Astrocyte (in vitro differentiated cells and primary cell): ENCODE measurements around the gene UBLCP1. TPM values are rescaled to one million over a fixed set of nuclear protein-coding genes. Genes with fewer than 3 reads are reported as not detected.
A peak's percentile ranks its signal among the peaks of the same experiment; 100 is the strongest.

Source experiments
- DNase-seq: peaks from one replicate; pipeline ENCODE4 v3.0.0-alpha.2; 2010; ENCODE audit warnings: low read depth
- FAIRE-seq: peaks from 2 replicates; lab custom pipeline; 2011; peaks lifted over from hg19 to GRCh38; lab: Jason Lieb, UNC
- H2AFZ ChIP-seq: 2 replicates; pipeline ENCODE4 v1.6.0; 2012; ENCODE audit warnings: low read depth, low read length, inconsistent platforms
- H3K27ac ChIP-seq: 2 replicates; pipeline ENCODE4 v1.5.1; 2011; ENCODE audit warnings: low read depth, low read length, inconsistent platforms
- H3K27me3 ChIP-seq: 2 replicates; pipeline ENCODE4 v1.6.0; 2011; ENCODE audit warnings: low read length, inconsistent platforms; ENCODE audit not compliant: insufficient read depth
- H3K36me3 ChIP-seq: 2 replicates; pipeline ENCODE4 v1.5.1; 2011; ENCODE audit warnings: low read length, inconsistent platforms; ENCODE audit not compliant: insufficient read depth
- H3K4me1 ChIP-seq: 2 replicates; pipeline ENCODE4 v1.5.1; 2011; ENCODE audit warnings: low read length, inconsistent platforms; ENCODE audit not compliant: insufficient read depth
- H3K4me2 ChIP-seq: 2 replicates; pipeline ENCODE4 v1.6.0; 2012; ENCODE audit warnings: low read length, inconsistent platforms
- H3K4me3 ChIP-seq: 2 replicates; pipeline ENCODE4 v1.5.1; 2011; ENCODE audit warnings: low read depth, mild to moderate bottlenecking, low read length, inconsistent platforms; ENCODE audit not compliant: insufficient read depth
- H3K79me2 ChIP-seq: 2 replicates; pipeline ENCODE4 v1.6.0; 2012; ENCODE audit warnings: mild to moderate bottlenecking, low read length, inconsistent platforms; ENCODE audit not compliant: insufficient read depth
- H3K9ac ChIP-seq: 2 replicates; pipeline ENCODE4 v1.6.0; 2012; ENCODE audit warnings: mild to moderate bottlenecking, low read length, inconsistent platforms
- H3K9me3 ChIP-seq: 2 replicates; pipeline ENCODE4 v1.5.1; 2012; ENCODE audit warnings: low read depth, mild to moderate bottlenecking, low read length, inconsistent platforms; ENCODE audit not compliant: insufficient read depth
- H4K20me1 ChIP-seq: 2 replicates; pipeline ENCODE4 v1.6.0; 2012; ENCODE audit warnings: low read length, inconsistent platforms; ENCODE audit not compliant: insufficient read depth
- H3K27ac Mint-ChIP-seq: one replicate; pipeline ENCODE4 v1.8.0; 2021; ENCODE audit warnings: mild to moderate bottlenecking, mixed read lengths; ENCODE audit not compliant: unreplicated experiment
- H3K27me3 Mint-ChIP-seq: one replicate; pipeline ENCODE4 v1.8.0; 2021; ENCODE audit warnings: low read depth, mixed read lengths; ENCODE audit not compliant: unreplicated experiment
- H3K36me3 Mint-ChIP-seq: one replicate; pipeline ENCODE4 v1.8.0; 2021; ENCODE audit warnings: low read depth, mixed read lengths; ENCODE audit not compliant: unreplicated experiment
- H3K4me1 Mint-ChIP-seq: one replicate; pipeline ENCODE4 v1.8.0; 2021; ENCODE audit warnings: low read depth, mixed read lengths; ENCODE audit not compliant: unreplicated experiment
- H3K4me3 Mint-ChIP-seq: one replicate; pipeline ENCODE4 v1.8.0; 2021; ENCODE audit warnings: mild to moderate bottlenecking, moderate library complexity, mixed read lengths; ENCODE audit not compliant: unreplicated experiment
- H3K9me3 Mint-ChIP-seq: one replicate; pipeline ENCODE4 v1.8.0; 2021; ENCODE audit warnings: mild to moderate bottlenecking, mixed read lengths; ENCODE audit not compliant: unreplicated experiment
- EZH2 ChIP-seq: IDR thresholded peaks from 2 replicates; pipeline ENCODE4 v1.6.1; 2012; ENCODE audit warnings: mild to moderate bottlenecking, low read length, inconsistent platforms; ENCODE audit not compliant: insufficient read depth
- total RNA-seq: library from RNA; stranded (reverse); gene quantifications from 2 replicates; pipeline ENCODE4 v1.2.1, GENCODE V29; 2021
- TF ChIP-seq, protein P1 (sequence below): IDR thresholded peaks from 2 replicates; pipeline ENCODE4 v1.5.1; 2011; ENCODE audit warnings: low read depth, mild to moderate bottlenecking, inconsistent platforms, low read length, moderate library complexity; ENCODE audit not compliant: insufficient read depth

Gene UBLCP1
- total RNA-seq, 1 donor from 2014 or later, result 31.3 TPM

DNA sequence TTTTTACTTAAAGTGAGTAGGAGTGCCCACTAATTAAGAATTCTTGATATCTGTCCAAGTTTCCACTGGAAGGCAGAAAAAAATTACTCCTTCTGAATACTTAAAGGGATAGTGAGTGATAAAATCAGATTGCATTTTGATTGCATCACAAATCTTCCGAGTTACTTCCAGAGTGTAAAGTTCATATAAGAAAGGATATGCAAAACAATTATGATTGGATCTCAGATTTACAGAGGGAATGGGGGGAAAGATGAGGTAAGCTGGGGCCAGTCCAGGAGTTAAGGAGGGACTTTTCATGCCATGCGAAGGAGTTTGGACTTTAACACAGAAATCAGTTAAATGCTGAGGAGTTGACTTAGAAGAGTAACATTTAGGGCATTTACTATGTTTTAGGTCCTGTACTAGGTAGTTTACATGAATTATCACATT is 44.5 kb upstream of the UBLCP1 start:
- Mint-ChIP-seq H3K27me3 (peaks cover 3% of the 10 kb centered on the region), H3K9me3 (no peaks in the 10 kb centered on the region), H3K27ac (no peak overlapping the region), H3K36me3 (no peaks in the 10 kb centered on the region), H3K4me1 (no peaks in the 10 kb centered on the region), H3K4me3 (no peak overlapping the region)
- TF ChIP-seq, protein P1, sequence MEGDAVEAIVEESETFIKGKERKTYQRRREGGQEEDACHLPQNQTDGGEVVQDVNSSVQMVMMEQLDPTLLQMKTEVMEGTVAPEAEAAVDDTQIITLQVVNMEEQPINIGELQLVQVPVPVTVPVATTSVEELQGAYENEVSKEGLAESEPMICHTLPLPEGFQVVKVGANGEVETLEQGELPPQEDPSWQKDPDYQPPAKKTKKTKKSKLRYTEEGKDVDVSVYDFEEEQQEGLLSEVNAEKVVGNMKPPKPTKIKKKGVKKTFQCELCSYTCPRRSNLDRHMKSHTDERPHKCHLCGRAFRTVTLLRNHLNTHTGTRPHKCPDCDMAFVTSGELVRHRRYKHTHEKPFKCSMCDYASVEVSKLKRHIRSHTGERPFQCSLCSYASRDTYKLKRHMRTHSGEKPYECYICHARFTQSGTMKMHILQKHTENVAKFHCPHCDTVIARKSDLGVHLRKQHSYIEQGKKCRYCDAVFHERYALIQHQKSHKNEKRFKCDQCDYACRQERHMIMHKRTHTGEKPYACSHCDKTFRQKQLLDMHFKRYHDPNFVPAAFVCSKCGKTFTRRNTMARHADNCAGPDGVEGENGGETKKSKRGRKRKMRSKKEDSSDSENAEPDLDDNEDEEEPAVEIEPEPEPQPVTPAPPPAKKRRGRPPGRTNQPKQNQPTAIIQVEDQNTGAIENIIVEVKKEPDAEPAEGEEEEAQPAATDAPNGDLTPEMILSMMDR, result no peak
- no peak for TF ChIP-seq EZH2
- Histone ChIP-seq H3K79me2 (no peaks in the 10 kb centered on the region), H3K36me3 (no peaks in the 10 kb centered on the region), H3K4me3 (no peak overlapping the region), H4K20me1 (no peaks in the 10 kb centered on the region), H3K4me1 (no peaks in the 10 kb centered on the region), H3K27me3 (no peaks in the 10 kb centered on the region), H3K9me3 (no peaks in the 10 kb centered on the region), H2AFZ (no peak overlapping the region), H3K9ac (no peak overlapping the region), H3K4me2 (no peak overlapping the region), H3K27ac (no peak overlapping the region)
- peak; percentile 14 for DNase-seq
- no peak for FAIRE-seq

- Mint-ChIP-seq H3K27ac (no peak overlapping the region), H3K4me1 (no peaks in the 10 kb centered on the region), H3K9me3 (no peaks in the 10 kb centered on the region), H3K27me3 (peaks cover 3% of the 10 kb centered on the region), H3K36me3 (no peaks in the 10 kb centered on the region), H3K4me3 (no peak overlapping the region)
- H3K4me3 ChIP-seq, result no peak overlapping the region
- DNase-seq (no peak), FAIRE-seq (no peak)
- H3K4me2 ChIP-seq, result no peak overlapping the region
- H2AFZ ChIP-seq, result no peak overlapping the region
- no peak overlapping the region for H3K27ac ChIP-seq
- no peaks in the 10 kb centered on the region for H3K4me1 ChIP-seq
- H3K9me3 ChIP-seq, result no peaks in the 10 kb centered on the region
- H3K27me3 ChIP-seq, result no peaks in the 10 kb centered on the region
- H3K9ac ChIP-seq, result no peak overlapping the region
- H3K79me2 ChIP-seq, result no peaks in the 10 kb centered on the region
- TF ChIP-seq, protein P1, result no peak
- no peak for TF ChIP-seq EZH2
- H3K36me3 ChIP-seq, result no peaks in the 10 kb centered on the region
- H4K20me1 ChIP-seq, result no peaks in the 10 kb centered on the region
Measured at GRCh38 chr5:159220206-159220605, 42.9 kb upstream of the UBLCP1 start.

GRCh38 chr5:159223469-159223868 is 39.6 kb upstream of the UBLCP1 start:
- Histone ChIP-seq H3K9me3 (no peaks in the 10 kb centered on the region), H3K4me2 (no peak overlapping the region), H3K4me3 (no peak overlapping the region), H3K27ac (no peak overlapping the region), H3K9ac (no peak overlapping the region), H2AFZ (no peak overlapping the region), H3K27me3 (peaks cover 2% of the 10 kb centered on the region), H3K4me1 (no peaks in the 10 kb centered on the region), H3K79me2 (no peaks in the 10 kb centered on the region), H4K20me1 (no peaks in the 10 kb centered on the region), H3K36me3 (no peaks in the 10 kb centered on the region)
- Mint-ChIP-seq H3K36me3 (no peaks in the 10 kb centered on the region), H3K9me3 (no peaks in the 10 kb centered on the region), H3K4me1 (no peaks in the 10 kb centered on the region), H3K4me3 (no peak overlapping the region), H3K27ac (no peak overlapping the region), H3K27me3 (peaks cover 5% of the 10 kb centered on the region)
- TF ChIP-seq, protein P1, result no peak
- TF ChIP-seq EZH2, result no peak
- FAIRE-seq (no peak), DNase-seq (no peak)
